Measurements from ENCODE around the gene CLPTM1L. TPM values are rescaled to one million over a fixed set of nuclear protein-coding genes. Genes with fewer than 3 reads are reported as not detected.
"Not testable (repeated sequence)": the region's sequence is repeated elsewhere in the genome, so short reads cannot be mapped to it uniquely, and the experiment has no call there.

The CLPTM1L gene
- total RNA-seq, 2 experiments from 2014 or later: 395 TPM

DNA sequence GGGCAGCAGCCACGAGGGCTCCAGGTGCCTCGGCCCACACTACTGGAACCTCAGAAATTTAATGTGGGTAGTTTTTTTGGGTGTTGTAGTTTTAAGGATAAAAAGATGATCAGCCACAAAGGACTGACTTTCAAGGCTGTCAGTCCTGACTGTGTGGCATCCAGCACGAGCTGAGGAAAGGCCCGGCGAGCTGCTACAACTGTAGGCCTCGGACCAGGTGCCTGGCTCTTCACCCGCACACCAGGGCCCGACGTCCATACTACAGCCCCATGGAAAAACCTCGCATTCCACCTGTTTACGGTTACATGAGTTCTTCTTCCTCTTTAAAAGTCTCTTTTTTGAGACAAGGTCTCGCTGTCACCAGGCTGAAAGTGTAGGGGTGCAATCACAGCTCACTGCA is 2.6 kb downstream of the CLPTM1L start:
- no peak for DNase-seq (ENCODE audit: low spot score)
- BruUV-seq (replicated peaks): no TSS peak
- peaks cover 55% of the 10 kb centered on the region for H3K79me2 ChIP-seq (ENCODE audit: insufficient read depth, low read depth, low read length)
- H4K20me1 ChIP-seq (ENCODE audit: insufficient read depth, low read length): no peaks in the 10 kb centered on the region
- no peaks in the 10 kb centered on the region for H3K9me3 ChIP-seq (ENCODE audit: low read length)
- no peak overlapping the region for H2AFZ ChIP-seq (ENCODE audit: low read length)
- H3K4me3 ChIP-seq (ENCODE audit: low read depth, low read length, poor library complexity, severe bottlenecking): peak overlapping the region; percentile 89
- TF ChIP-seq EZH2phosphoT487 (IDR thresholded peaks at IDR 0.05; ENCODE audit: borderline replicate concordance, low read depth, low read length): no peak
- TF ChIP-seq, protein P1, sequence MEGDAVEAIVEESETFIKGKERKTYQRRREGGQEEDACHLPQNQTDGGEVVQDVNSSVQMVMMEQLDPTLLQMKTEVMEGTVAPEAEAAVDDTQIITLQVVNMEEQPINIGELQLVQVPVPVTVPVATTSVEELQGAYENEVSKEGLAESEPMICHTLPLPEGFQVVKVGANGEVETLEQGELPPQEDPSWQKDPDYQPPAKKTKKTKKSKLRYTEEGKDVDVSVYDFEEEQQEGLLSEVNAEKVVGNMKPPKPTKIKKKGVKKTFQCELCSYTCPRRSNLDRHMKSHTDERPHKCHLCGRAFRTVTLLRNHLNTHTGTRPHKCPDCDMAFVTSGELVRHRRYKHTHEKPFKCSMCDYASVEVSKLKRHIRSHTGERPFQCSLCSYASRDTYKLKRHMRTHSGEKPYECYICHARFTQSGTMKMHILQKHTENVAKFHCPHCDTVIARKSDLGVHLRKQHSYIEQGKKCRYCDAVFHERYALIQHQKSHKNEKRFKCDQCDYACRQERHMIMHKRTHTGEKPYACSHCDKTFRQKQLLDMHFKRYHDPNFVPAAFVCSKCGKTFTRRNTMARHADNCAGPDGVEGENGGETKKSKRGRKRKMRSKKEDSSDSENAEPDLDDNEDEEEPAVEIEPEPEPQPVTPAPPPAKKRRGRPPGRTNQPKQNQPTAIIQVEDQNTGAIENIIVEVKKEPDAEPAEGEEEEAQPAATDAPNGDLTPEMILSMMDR (conservative IDR thresholded peaks at IDR 0.05; ENCODE audit: low read length): no peak
- H3K27ac ChIP-seq (ENCODE audit: low read depth, low read length, poor library complexity, severe bottlenecking): peak overlapping the region; percentile 94
- no peaks in the 10 kb centered on the region for H3K9me2 ChIP-seq (ENCODE audit: insufficient read depth, low read length)
- ChIA-PET POLR2A (interaction anchor here (0.6 to 6.0 kb wide), 9 partner anchors 12 to 421 kb away, joined by 3 to 78 read pairs (median 3); no protein-coding TSS in a partner anchor), CTCF (ENCODE audit: unreplicated experiment) (interaction anchor here (1.1 kb wide), 1 partner anchor 27 kb away, joined by 6 read pairs; no protein-coding TSS in a partner anchor)
- peaks cover 67% of the 10 kb centered on the region for H3K36me3 ChIP-seq (ENCODE audit: insufficient read depth, low read length)
- intact Hi-C loops (cut with micrococcal nuclease; ENCODE audit: unreplicated experiment): loop anchor here (1.0 to 5.0 kb wide), 3 partner anchors 26 to 1125 kb away; partner anchors contain the start of genes CCDC127 and SDHA
- peak overlapping the region; percentile 79 for H3K4me2 ChIP-seq (ENCODE audit: low read length)
- peaks cover 52% of the 10 kb centered on the region for H3K4me1 ChIP-seq (ENCODE audit: insufficient read depth, low read length, poor library complexity, severe bottlenecking)

DNA sequence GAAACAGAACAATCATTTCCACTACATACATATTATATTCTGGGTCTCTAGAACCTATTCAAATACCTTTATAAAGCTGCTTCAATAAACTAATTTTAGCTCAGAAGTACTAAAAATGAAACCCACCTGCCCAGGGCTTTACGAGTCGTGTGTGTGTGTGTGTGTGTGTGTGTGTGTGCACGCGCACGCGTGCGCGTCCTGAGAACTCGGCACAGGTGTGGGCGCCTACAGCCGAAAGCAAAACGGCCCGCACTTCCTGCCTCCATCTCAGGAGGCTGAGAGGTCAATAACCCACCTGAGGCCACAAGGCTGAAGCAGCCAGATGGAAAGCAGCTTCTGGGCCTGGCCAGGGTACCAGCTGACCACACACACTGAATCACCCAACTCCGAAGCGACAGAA is 3.0 kb downstream of the CLPTM1L start:
- ChIA-PET CTCF (ENCODE audit: unreplicated experiment) (interaction anchor here (0.6 to 1.1 kb wide), 4 partner anchors 27 to 92 kb away, joined by 3 to 7 read pairs (median 4); no protein-coding TSS in a partner anchor), POLR2A (interaction anchor here (0.6 to 6.0 kb wide), 8 partner anchors 9 to 420 kb away, joined by 3 to 78 read pairs (median 3); no protein-coding TSS in a partner anchor)
- H3K36me3 ChIP-seq (ENCODE audit: insufficient read depth, low read length): peaks cover 71% of the 10 kb centered on the region
- intact Hi-C loops (cut with micrococcal nuclease; ENCODE audit: unreplicated experiment): loop anchor here (1.0 to 5.0 kb wide), 3 partner anchors 26 to 1125 kb away; partner anchors contain the start of genes CCDC127 and SDHA
- peaks cover 56% of the 10 kb centered on the region for H3K4me1 ChIP-seq (ENCODE audit: insufficient read depth, low read length, poor library complexity, severe bottlenecking)
- H3K4me3 ChIP-seq (ENCODE audit: low read depth, low read length, poor library complexity, severe bottlenecking): peak overlapping the region; percentile 89
- H2AFZ ChIP-seq (ENCODE audit: low read length): no peak overlapping the region
- TF ChIP-seq EZH2phosphoT487 (IDR thresholded peaks at IDR 0.05; ENCODE audit: borderline replicate concordance, low read depth, low read length): no peak
- TF ChIP-seq, protein P1 (conservative IDR thresholded peaks at IDR 0.05; ENCODE audit: low read length): no peak
- DNase-seq (ENCODE audit: low spot score): peak; percentile 91
- BruUV-seq (replicated peaks): no TSS peak
- H3K9me3 ChIP-seq (ENCODE audit: low read length): no peaks in the 10 kb centered on the region
- H4K20me1 ChIP-seq (ENCODE audit: insufficient read depth, low read length): no peaks in the 10 kb centered on the region
- peaks cover 58% of the 10 kb centered on the region for H3K79me2 ChIP-seq (ENCODE audit: insufficient read depth, low read depth, low read length)
- no peaks in the 10 kb centered on the region for H3K9me2 ChIP-seq (ENCODE audit: insufficient read depth, low read length)
- H3K4me2 ChIP-seq (ENCODE audit: low read length): peak overlapping the region; percentile 79
- peak overlapping the region; percentile 94 for H3K27ac ChIP-seq (ENCODE audit: low read depth, low read length, poor library complexity, severe bottlenecking)

DNA sequence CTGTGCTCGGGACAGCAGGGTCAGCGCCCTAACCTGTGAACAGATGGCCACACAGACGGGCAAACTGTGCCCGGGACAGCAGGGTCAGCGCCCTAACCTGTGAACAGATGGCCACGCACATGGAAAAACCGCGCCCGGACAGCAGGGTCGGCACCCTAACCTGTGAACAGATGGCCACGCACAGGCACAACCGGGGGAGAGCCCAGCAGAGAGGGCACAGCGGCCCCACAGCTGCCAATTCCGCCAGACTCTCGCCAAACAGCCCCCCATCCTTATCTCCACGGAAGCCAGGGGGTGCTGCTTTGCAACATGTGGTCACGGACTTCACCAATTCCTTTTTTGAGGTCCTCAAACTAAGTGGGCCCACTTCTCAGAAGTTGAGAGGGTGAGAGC is 5.1 kb downstream of the CLPTM1L start:
- intact Hi-C loops (cut with micrococcal nuclease; ENCODE audit: unreplicated experiment): loop anchor here (5.0 kb wide), 1 partner anchor 1123 kb away; the partner anchor contains the start of genes CCDC127 and SDHA
- H4K20me1 ChIP-seq (ENCODE audit: insufficient read depth, low read length); H2AFZ ChIP-seq (ENCODE audit: low read length); CTCF ChIA-PET (ENCODE audit: unreplicated experiment); H3K9me3 ChIP-seq (ENCODE audit: low read length); BruUV-seq (replicated peaks); H3K9me2 ChIP-seq (ENCODE audit: insufficient read depth, low read length); H3K4me3 ChIP-seq (ENCODE audit: low read depth, low read length, poor library complexity, severe bottlenecking); H3K4me2 ChIP-seq (ENCODE audit: low read length); DNase-seq (ENCODE audit: low spot score): not testable (repeated sequence)
- peaks cover 92% of the 10 kb centered on the region for H3K36me3 ChIP-seq (ENCODE audit: insufficient read depth, low read length)
- H3K4me1 ChIP-seq (ENCODE audit: insufficient read depth, low read length, poor library complexity, severe bottlenecking): peaks cover 59% of the 10 kb centered on the region
- POLR2A ChIA-PET: interaction anchor here (1.2 kb wide), 1 partner anchor 44 kb away, joined by 4 read pairs; no protein-coding TSS in a partner anchor
- peaks cover 58% of the 10 kb centered on the region for H3K79me2 ChIP-seq (ENCODE audit: insufficient read depth, low read depth, low read length)
- H3K27ac ChIP-seq (ENCODE audit: low read depth, low read length, poor library complexity, severe bottlenecking): peak overlapping the region; percentile 94

DNA sequence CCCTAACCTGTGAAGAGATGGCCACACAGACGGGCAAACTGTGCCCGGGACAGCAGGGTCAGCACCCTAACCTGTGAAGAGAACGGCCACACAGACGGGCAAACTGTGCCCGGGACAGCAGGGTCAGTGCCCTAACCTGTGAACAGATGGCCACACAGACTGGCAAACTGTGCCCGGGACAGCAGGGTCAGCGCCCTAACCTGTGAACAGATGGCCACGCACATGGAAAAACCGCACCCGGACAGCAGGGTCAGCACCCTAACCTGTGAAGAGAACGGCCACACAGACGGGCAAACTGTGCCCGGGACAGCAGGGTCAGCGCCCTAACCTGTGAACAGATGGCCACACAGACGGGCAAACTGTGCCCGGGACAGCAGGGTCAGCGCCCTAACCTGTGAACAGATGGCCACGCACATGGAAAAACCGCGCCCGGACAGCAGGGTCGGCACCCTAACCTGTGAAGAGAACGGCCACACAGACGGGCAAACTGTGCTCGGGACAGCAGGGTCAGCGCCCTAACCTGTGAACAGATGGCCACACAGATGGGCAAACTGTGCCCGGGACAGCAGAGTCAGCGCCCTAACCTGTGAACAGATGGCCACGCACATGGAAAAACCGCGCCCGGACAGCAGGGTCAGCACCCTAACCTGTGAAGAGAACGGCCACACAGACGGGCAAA is 5.6 kb downstream of the CLPTM1L start:
- H3K27ac ChIP-seq (ENCODE audit: low read depth, low read length, poor library complexity, severe bottlenecking); H4K20me1 ChIP-seq (ENCODE audit: insufficient read depth, low read length); H3K4me2 ChIP-seq (ENCODE audit: low read length); DNase-seq (ENCODE audit: low spot score); H2AFZ ChIP-seq (ENCODE audit: low read length); intact Hi-C loops (cut with micrococcal nuclease; ENCODE audit: unreplicated experiment); H3K9me3 ChIP-seq (ENCODE audit: low read length); H3K4me3 ChIP-seq (ENCODE audit: low read depth, low read length, poor library complexity, severe bottlenecking); H3K9me2 ChIP-seq (ENCODE audit: insufficient read depth, low read length); BruUV-seq (replicated peaks); CTCF ChIA-PET (ENCODE audit: unreplicated experiment): not testable (repeated sequence)
- POLR2A ChIA-PET: interaction anchor here (0.9 kb wide), 1 partner anchor 10 kb away, joined by 3 read pairs; no protein-coding TSS in a partner anchor
- H3K36me3 ChIP-seq (ENCODE audit: insufficient read depth, low read length): peaks cover 96% of the 10 kb centered on the region
- peaks cover 59% of the 10 kb centered on the region for H3K4me1 ChIP-seq (ENCODE audit: insufficient read depth, low read length, poor library complexity, severe bottlenecking)
- peaks cover 58% of the 10 kb centered on the region for H3K79me2 ChIP-seq (ENCODE audit: insufficient read depth, low read depth, low read length)
